NCI-H774 (cell line): ENCODE measurements around the gene EPB41L2.

Source experiments
- DNase-seq: peaks from one replicate; lab custom pipeline; 2025; lab: John Stamatoyannopoulos, UW

Gene EPB41L2

DNA sequence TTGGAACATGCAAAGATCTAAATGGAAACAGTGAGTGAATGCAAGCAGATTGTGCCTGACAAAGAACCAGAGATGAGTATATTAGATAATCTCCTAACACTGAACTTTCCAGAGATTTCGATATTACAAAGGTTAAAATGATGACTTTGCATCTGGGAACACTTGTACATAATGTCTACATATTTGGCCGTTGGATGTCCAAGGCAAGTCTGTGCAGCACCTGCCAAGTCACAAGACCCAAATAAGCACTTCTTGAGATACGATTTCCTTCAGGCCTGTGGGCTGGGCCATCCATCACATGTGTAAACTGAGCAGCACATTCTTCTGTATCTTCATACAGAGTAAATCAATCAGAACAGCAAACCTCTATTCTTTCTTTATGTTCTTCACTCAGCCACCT, 268.3 kb downstream of the EPB41L2 start:
- DNase-seq: no peak

DNA sequence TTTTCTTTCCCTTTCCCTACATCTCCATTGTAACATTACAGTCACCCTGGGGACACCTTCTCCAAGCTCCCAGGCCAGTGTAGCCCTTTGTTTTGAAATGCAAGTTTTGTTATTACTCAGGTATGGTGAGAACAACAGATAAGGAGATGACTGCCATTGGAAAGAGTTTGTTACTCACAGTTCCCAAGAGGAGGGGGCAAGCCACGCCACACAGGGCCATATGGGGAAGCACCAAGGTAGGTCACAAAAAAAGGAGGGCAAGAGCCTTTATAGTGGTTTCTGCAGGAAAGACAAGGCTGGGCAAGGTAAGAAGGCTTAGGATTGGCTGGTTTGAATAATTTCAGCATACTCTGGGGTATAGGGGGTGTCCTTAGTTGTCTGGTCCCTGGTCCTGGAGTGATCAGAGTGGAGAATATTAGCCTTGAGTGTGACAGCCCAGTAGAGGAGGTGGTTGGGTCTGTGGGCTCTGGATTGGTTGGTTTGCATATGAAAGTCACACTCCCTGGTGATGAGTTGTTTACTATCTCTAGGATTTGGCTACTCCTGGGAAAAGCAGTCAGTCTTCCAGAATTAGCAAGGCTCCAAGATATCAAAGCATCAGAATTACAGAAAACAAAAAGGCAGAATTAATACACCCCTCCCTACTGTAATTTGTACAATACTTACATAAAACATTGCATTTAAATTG, 268.9 kb downstream of the EPB41L2 start:
- no peak for DNase-seq
